ENCODE measurements around the gene RANBP17. TPM values are rescaled to one million over a fixed set of nuclear protein-coding genes. Genes with fewer than 3 reads are reported as not detected.
"Not testable (repeated sequence)": the region's sequence is repeated elsewhere in the genome, so short reads cannot be mapped to it uniquely, and the experiment has no call there.

The RANBP17 gene
- total RNA-seq, 1 experiment from 2014 or later, result not detected

DNA sequence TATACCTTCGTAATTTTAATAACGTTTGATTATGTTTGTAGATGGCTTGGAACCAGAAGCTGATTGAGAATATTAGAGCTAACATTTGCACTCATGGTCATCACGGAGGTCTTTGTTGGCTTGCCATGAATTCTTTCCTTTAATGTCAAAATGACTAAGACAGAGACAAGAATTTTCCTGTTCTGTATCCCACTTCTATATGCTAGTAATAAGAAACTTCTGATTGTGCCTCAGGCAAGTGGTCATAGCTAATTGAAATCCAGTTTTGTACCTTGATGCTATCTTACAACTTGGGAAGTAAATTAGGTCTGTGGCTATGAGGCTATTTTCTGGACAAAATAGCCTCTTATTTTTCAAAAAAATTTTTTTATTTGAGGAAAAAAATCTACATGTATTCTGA is 167.6 kb downstream of the RANBP17 start:
- CTCF ChIA-PET, result no interaction called here
- POLR2A ChIA-PET (ENCODE audit: low non-redundant PET), result no interaction called here
- no peaks in the 10 kb centered on the region for H3K9me3 ChIP-seq (ENCODE audit: low read depth, low read length, poor library complexity, severe bottlenecking)
- intact Hi-C loops (cut with micrococcal nuclease; ENCODE audit: unreplicated experiment), result no loop called here
- TF ChIP-seq CTCF (conservative IDR thresholded peaks at IDR 0.05; ENCODE audit: low read depth, low read length) (no peak), EZH2 (IDR thresholded peaks at IDR 0.05; ENCODE audit: borderline replicate concordance, low read depth, low read length, poor library complexity, severe bottlenecking) (no peak)
- no peak for DNase-seq (ENCODE audit: low spot score)
- H3K27ac ChIP-seq (ENCODE audit: low read depth, low read length, poor library complexity, severe bottlenecking), result no peak overlapping the region
- no peaks in the 10 kb centered on the region for H3K4me1 ChIP-seq (ENCODE audit: insufficient read depth, low read length, poor library complexity, severe bottlenecking)
- no peak overlapping the region for H3K4me3 ChIP-seq (ENCODE audit: low read depth, low read length, poor library complexity, severe bottlenecking)
- H3K27me3 ChIP-seq (replicated peaks; ENCODE audit: insufficient read depth, low read depth, low read length, poor library complexity), result no peaks in the 10 kb centered on the region
- no peaks in the 10 kb centered on the region for H3K36me3 ChIP-seq (ENCODE audit: insufficient read depth, low read length, poor library complexity, severe bottlenecking)
- no TSS peak for BruUV-seq (replicated peaks)

DNA sequence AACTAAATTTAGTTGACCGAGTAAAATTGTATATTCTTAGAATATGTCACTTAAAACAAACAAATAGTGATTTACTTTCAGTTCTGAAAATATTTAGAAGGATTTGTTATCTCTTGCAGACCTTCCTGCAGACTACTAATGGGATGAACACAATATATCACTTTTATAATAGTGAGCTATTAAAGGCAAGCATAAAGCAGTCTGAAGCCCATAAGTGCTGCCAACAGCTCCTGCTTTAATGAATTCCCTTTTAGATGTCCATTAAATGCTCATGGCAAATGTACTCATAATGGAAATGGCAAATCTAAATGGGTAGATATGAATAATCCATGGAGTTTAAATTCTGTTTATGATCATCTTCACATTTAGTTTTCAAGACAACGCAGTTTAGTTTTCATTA is 170.2 kb downstream of the RANBP17 start:
- TF ChIP-seq CTCF (conservative IDR thresholded peaks at IDR 0.05; ENCODE audit: low read depth, low read length) (no peak), EZH2 (IDR thresholded peaks at IDR 0.05; ENCODE audit: borderline replicate concordance, low read depth, low read length, poor library complexity, severe bottlenecking) (no peak)
- H3K36me3 ChIP-seq (ENCODE audit: insufficient read depth, low read length, poor library complexity, severe bottlenecking), result no peaks in the 10 kb centered on the region
- POLR2A ChIA-PET (ENCODE audit: low non-redundant PET), result no interaction called here
- no peaks in the 10 kb centered on the region for H3K9me3 ChIP-seq (ENCODE audit: low read depth, low read length, poor library complexity, severe bottlenecking)
- no peaks in the 10 kb centered on the region for H3K27me3 ChIP-seq (replicated peaks; ENCODE audit: insufficient read depth, low read depth, low read length, poor library complexity)
- CTCF ChIA-PET, result no interaction called here
- H3K4me1 ChIP-seq (ENCODE audit: insufficient read depth, low read length, poor library complexity, severe bottlenecking), result no peaks in the 10 kb centered on the region
- intact Hi-C loops (cut with micrococcal nuclease; ENCODE audit: unreplicated experiment), result no loop called here
- H3K4me3 ChIP-seq (ENCODE audit: low read depth, low read length, poor library complexity, severe bottlenecking), result no peak overlapping the region
- no peak for DNase-seq (ENCODE audit: low spot score)
- H3K27ac ChIP-seq (ENCODE audit: low read depth, low read length, poor library complexity, severe bottlenecking), result no peak overlapping the region
- BruUV-seq (replicated peaks), result no TSS peak

DNA sequence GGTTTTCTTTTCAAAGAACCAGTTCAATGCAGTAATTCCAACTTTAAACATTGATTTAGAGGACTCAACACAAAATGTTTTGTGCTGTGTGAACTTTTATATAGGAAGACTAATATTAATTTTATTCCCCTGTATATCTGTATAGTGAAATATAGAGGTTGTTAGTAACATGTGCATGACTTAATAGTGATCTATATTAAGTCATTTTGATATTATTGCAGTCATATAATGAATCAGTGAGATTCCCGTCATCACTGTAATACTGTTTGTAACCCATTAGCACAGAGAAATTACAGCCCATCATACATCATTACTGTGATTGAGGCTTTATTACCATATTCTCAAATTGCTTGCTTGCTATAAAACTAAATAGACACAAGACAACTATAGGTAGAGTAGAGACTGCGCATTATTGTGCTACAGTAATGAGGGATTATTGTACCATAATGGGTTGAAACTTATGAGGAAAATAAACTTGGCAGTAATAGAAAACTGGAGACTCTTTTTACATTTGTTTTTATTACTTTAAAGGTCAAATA is 170.7 kb downstream of the RANBP17 start:
- ChIA-PET CTCF (no interaction called here), POLR2A (ENCODE audit: low non-redundant PET) (no interaction called here)
- H3K4me1 ChIP-seq (ENCODE audit: insufficient read depth, low read length, poor library complexity, severe bottlenecking), result no peaks in the 10 kb centered on the region
- no peaks in the 10 kb centered on the region for H3K9me3 ChIP-seq (ENCODE audit: low read depth, low read length, poor library complexity, severe bottlenecking)
- DNase-seq (ENCODE audit: low spot score), result no peak
- no peaks in the 10 kb centered on the region for H3K36me3 ChIP-seq (ENCODE audit: insufficient read depth, low read length, poor library complexity, severe bottlenecking)
- TF ChIP-seq EZH2 (IDR thresholded peaks at IDR 0.05; ENCODE audit: borderline replicate concordance, low read depth, low read length, poor library complexity, severe bottlenecking) (no peak), CTCF (conservative IDR thresholded peaks at IDR 0.05; ENCODE audit: low read depth, low read length) (no peak)
- no peak overlapping the region for H3K27ac ChIP-seq (ENCODE audit: low read depth, low read length, poor library complexity, severe bottlenecking)
- H3K27me3 ChIP-seq (replicated peaks; ENCODE audit: insufficient read depth, low read depth, low read length, poor library complexity), result no peaks in the 10 kb centered on the region
- intact Hi-C loops (cut with micrococcal nuclease; ENCODE audit: unreplicated experiment), result no loop called here
- BruUV-seq (replicated peaks), result no TSS peak
- no peak overlapping the region for H3K4me3 ChIP-seq (ENCODE audit: low read depth, low read length, poor library complexity, severe bottlenecking)

GRCh38 chr5:171041893-171042292 is 180.1 kb downstream of the RANBP17 start:
- POLR2A ChIA-PET (ENCODE audit: low non-redundant PET); BruUV-seq (replicated peaks); intact Hi-C loops (cut with micrococcal nuclease; ENCODE audit: unreplicated experiment); H3K4me3 ChIP-seq (ENCODE audit: low read depth, low read length, poor library complexity, severe bottlenecking); DNase-seq (ENCODE audit: low spot score); CTCF ChIA-PET; H3K36me3 ChIP-seq (ENCODE audit: insufficient read depth, low read length, poor library complexity, severe bottlenecking); H3K27ac ChIP-seq (ENCODE audit: low read depth, low read length, poor library complexity, severe bottlenecking); H3K27me3 ChIP-seq (replicated peaks; ENCODE audit: insufficient read depth, low read depth, low read length, poor library complexity); H3K9me3 ChIP-seq (ENCODE audit: low read depth, low read length, poor library complexity, severe bottlenecking); H3K4me1 ChIP-seq (ENCODE audit: insufficient read depth, low read length, poor library complexity, severe bottlenecking): not testable (repeated sequence)

Measured in A673 (cell line).